ENCODE data around the gene MAP3K20.
"Not testable (repeated sequence)": the region's sequence is repeated elsewhere in the genome, so short reads cannot be mapped to it uniquely, and the experiment has no call there.

MAP3K20 gene

DNA sequence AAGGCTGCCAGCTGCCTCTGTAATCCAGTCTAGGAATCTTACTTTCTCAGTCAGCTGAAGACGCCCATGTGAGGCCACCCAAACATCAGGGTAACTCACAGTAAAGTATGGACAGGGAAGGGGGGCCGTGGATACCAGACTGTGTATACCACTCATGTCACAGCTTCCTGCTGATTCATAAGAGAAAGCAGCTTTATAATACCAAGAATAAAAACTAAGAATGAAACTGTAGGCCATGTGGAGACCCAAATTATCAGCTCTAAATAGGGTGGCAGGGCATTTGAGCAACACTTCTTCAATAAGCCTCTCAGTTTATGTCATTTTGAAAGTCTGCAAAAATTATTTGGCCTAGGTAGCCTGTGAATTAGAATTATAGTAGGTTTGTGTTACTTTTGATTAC lies 164.0 kb downstream of the MAP3K20 start:
- no peak for DNase-seq

DNA sequence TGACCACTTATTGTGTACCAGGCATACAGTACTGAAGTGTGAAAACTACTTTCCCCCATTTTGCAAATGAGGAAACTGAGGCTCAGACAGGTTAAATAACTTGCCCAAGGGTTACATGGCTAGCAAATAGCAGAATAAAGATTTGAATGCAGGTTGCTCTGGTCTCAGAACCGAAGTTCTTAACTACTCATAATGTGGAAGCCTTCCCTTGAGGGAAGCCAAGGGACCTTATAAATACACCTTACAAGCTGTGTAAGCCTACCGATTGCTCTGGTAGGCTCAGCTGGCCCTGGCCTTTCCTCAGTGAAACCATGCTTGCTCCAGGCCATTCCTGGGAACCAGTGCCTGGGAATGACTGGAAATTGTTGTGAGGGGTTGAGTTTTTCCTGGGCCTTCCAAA lies 164.4 kb downstream of the MAP3K20 start:
- DNase-seq = no peak

DNA sequence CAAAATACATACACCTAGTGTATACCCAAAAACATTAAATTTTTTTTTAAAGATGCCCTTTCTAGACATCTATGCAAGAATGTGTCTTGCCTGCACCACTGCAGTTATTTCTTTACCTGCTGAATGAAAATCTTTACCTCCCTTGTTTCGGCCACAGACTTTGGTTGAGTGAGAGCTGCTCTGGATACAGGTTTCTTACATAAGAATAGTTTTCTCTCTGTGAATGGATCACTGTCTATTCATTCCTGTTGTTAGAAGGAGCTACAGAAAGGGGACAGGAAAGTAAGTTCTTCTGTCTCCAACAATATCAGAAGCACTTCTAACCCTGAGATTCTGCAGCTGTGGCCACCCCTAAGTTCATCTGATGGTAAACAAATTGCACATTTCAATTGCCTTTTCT lies 166.0 kb downstream of the MAP3K20 start:
- no peak for DNase-seq

- no peak for DNase-seq
These were observed 171.5 kb downstream of the MAP3K20 start for GRCh38 chr2:173247156-173247555.

- no peak for DNase-seq
These were observed 172.7 kb downstream of the MAP3K20 start for GRCh38 chr2:173248381-173248780.

- no peak for DNase-seq
These were observed 174.3 kb downstream of the MAP3K20 start for GRCh38 chr2:173249661-173250641.

GRCh38 chr2:173251225-173251624 lies 175.6 kb downstream of the MAP3K20 start:
- DNase-seq = no peak

DNA sequence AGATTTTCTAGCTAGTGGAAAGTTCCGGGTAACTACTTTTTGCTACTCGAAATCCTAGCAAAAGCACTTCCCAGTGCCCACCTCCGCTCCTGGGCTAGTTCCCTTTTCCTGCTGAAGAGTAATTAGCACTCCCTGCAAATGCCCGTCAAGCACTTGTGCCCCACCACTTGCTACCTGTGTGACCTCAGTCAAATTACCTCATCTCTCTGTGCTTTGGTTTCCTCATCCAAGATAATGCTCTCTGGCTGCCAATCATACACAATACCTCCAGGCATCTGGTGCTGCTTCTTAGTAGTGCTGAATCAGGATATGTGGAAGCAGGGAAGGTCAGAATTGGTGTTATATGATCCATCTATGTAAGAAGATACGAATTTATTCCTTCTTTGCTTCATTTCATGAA lies 176.9 kb downstream of the MAP3K20 start:
- DNase-seq = no peak

GRCh38 chr2:173254659-173255058 lies 179.0 kb downstream of the MAP3K20 start:
- DNase-seq = no peak

DNA sequence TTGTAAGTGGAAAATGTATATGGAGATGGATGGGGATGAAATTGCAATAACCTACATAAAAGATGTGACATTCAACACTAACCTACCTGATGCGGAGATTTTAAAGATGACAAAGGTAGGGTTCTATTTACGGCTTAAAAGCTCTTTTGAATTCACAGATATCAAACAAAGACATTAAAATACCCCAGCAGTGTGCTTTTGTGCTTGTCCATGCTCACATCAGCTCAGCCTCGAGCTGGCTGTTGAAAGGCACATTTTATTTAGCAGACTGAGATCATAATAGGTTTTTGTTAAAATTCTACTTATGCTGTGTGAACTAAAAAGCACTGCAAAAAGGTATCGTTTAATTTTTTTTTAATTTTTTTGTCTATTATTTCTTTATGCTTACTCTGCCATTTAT lies 183.1 kb downstream of the MAP3K20 start:
- DNase-seq = no peak

DNA sequence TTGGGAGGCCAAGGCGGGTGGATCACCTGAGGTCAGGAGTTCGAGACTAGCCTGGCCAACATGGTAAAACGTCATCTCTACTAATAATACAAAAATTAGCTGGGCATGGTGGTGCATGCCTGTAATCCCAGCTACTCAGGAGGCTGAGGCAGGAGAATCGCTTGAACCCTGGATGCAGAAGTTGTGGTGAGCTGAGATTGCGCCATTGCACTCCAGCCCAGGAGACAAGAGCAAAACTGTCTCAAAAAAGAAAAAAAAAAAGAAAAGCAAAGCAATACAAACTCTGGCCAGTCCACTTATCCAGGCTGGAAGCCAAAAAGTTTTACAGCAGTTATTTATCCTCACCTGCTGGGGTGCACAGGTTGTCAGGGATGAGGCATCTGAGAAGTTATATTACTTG lies 186.7 kb downstream of the MAP3K20 start:
- not testable (repeated sequence) for DNase-seq

DNA sequence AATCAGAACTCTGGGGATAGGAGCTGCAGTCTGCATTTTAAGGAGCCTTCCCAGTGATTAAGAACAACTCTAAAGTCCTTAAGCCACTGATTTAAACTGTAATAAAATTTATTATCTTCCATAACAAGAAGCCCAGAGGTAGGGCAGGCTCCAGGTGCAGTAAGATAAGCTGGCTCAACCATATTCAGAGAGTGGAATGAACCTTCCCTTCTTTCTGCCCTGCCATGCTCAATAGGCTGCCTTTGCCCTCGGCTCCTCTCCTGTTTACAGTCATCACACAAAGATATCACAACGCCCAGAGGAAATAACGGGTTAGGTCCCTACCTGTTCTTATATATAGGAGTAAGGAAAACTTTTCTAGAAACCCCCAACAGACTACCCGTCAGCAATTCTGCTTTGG lies 188.5 kb downstream of the MAP3K20 start:
- no peak for DNase-seq

DNA sequence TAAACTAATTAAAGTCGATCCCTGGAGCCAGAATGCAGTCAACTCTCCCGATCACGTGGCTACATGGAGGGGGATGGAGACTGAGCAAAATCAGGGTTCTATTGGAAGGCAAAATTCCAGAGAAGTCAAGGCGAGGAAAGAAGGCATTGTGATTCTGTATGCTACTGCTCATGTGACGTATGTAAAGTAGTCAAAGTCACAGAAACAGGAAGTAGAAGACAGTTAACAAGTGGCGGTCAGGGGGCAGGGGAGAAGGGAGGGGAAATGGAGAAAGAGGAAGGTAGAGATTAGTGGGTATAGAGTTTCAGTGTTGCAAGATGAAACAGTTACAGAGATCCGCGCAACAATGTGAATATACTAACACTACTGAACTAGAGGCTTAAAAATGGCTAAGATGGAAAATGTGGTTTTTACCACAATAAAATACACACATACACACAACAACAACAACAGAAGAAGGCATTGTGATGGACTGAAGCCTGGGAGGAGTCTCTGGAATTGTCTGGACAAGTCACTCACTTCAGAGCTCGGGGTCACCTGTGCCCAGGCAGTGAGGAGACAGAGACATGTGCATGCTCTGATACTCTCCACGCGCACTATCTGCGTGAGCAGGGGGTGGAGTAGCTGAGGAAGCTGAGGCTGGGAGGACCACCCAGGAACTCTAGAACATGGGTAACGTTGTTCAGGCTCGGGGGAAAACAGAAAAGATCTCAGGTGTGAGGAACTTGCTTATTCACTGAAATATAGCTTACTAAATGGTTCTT lies 189.1 kb downstream of the MAP3K20 start:
- DNase-seq = no peak

DNA sequence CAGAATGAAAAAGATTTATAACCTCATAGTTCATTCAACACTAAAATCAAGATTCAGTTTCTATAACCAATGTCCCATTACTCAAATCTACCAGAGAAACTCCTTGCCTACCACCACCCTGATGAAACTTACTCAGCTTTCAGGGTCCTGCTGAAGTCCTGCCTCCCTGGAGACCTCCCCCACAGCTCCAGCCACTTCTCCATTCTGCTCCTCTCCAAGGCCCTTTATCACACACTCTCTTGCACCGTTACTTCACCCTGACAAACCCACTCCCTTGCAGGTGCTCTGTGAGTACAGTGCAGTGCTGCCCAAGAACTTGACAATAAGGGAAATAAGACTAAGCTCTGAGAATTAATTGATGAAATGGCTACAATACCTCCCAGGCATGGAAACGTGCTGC lies 195.5 kb downstream of the MAP3K20 start:
- no peak for DNase-seq

- no peak for DNase-seq
These were observed 196.2 kb downstream of the MAP3K20 start for GRCh38 chr2:173271825-173272224.

DNA sequence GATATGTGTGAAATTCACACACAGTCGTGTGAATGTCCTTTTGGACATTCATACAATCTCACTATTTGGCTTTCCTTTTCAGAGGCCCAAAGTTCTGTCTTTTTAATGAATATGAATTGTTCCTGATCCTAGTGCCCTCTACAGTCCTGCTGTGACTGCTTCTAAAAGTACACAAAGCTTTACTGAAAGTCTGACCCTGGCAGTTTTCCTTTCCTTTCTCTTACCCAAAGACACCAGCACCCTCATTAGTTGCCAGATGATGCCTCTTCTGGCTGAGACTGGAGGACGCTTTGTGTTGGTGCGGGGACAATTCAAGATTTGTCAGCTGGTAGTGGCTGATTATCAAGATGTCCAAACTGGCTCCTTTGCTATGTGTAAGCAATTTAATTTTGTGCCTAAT lies 197.2 kb downstream of the MAP3K20 start:
- no peak for DNase-seq

- no peak for DNase-seq
These were observed 203.3 kb downstream of the MAP3K20 start for GRCh38 chr2:173278794-173279526.

DNA sequence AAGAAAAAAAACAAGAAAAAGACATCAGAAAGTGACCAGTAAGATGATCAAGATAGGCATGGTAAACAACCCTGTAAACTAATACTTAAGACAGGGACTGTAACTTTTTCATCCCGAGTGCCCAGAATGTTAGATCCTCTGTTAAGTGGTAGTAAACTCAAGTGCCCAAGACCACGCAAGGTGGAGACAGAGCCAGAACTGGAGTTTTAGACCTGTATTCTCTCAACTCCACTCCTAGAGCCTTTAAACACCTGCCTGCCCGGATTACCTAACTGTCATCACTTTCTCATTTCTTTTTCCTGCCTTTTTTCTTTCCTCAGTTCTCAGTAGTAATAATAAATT lies 203.9 kb downstream of the MAP3K20 start:
- no peak for DNase-seq

- DNase-seq = no peak
These were observed 205.2 kb downstream of the MAP3K20 start for GRCh38 chr2:173280853-173281252.

- DNase-seq = not testable (repeated sequence)
These were observed 206.3 kb downstream of the MAP3K20 start for GRCh38 chr2:173281898-173282297.

DNA sequence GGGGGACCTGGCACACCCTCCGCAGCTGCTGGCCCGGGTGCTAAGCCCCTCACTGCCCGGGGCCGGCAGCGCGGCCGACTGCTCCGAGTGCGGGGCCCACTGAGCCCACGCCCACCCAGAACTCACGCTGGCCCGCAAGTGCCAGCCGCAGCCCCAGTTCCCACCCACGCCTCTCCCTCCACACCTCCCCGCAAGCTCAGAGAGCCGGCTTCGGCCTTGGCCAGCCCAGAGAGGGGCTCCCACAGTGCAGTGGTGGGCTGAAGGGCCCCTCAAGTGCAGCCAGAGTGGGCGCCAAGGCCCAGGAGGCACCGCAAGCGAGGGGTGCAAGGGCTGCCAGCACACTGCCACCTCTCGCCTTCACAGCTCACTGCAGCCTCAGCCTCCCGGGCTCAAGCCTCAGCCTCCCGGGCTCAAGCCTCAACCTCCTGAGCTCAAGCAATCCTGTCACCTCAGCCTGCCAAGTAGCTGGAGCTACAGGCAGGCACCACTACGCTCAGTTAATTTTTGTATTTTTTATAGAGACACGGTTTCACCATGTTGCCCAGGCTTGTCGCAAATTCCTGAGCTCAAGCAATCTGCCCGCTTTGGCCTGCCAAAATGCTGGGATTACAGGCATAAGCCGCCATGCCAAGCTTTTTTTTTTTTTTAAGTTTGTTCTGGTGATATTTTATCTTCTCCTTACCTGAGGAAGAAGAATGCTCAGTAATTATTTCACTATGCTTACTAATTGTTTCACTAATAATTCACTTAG lies 207.3 kb downstream of the MAP3K20 start:
- no peak for DNase-seq

- DNase-seq = no peak
These were observed 210.6 kb downstream of the MAP3K20 start for GRCh38 chr2:173286153-173286809.

Measured in effector CD4-positive, alpha-beta T cell (primary cell).